Measurements from ENCODE around the gene YPEL5. TPM values are rescaled to one million over a fixed set of nuclear protein-coding genes. Genes with fewer than 3 reads are reported as not detected.

Gene YPEL5
- polyA plus RNA-seq, 4 donors: 29.6 to 95.9 (median 76.2) TPM

DNA sequence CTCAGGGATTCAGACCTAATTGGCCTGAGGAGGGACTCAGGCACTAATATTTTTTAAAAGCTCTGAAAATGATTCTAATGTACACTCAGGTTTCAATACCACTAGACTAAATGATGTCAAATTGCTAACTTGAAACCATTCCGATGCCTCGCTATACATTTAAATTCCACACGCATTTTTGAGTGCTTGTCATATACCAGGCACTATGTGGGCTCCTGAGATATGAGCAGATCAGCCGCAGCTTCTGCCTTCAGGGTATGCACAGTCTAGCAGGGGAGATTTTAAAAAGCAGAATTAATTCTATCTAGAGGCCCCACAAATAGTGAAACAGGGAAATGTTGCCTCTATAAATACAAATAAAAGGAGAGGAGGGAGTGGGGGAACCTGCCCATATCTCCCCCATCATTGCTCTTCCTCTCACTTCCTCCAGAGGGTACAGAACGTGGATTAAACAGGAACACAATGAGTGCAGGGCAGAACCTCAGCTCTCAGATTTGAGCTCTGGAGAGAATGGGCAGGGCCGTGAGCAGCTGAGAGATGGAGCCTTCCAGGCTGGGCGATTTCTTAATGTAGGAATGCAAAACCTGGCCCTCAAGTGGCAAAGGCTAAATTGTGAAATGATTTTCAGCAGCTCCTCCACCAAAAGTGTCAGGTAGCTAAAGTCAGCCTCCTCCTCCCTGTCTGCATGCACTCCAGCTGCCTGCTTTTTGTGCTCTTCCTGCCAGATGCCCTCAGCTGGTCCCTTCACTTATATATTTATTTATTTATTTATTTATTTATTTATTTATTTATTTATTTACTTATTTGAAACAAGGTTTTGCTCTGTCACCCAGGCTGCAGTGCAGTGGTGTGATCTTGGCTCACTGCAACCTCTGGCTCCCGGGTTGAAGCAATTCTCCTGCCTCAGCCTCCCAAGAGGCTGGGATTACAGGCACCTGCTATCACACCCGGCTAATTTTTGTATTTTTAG, 59.9 kb downstream of the YPEL5 start:
- no peaks in the 10 kb centered on the region for H3K4me1 ChIP-seq (ENCODE audit: control insufficient read depth in 3 of 3, insufficient read depth in 2 of 3, low read depth in 1 of 3, low read length in 2 of 3)
- FAIRE-seq (no peak), DNase-seq (no peak)
- 82 to 84% (median 83%) methylated on average over 9 of the region's 9 CpGs for WGBS, 3 donors
- H3K4me3 ChIP-seq (ENCODE audit: low read depth in 1 of 3, low read length in 3 of 3): no peak overlapping the region
- no peaks in the 10 kb centered on the region for H3K36me3 ChIP-seq (ENCODE audit: control insufficient read depth in 3 of 3, insufficient read depth in 2 of 3, low read depth in 1 of 3, low read length in 3 of 3)
- no peaks in the 10 kb centered on the region for H3K9me3 ChIP-seq (ENCODE audit: control insufficient read depth in 2 of 2, insufficient read depth in 1 of 2, low read depth in 1 of 2, low read length in 1 of 2)
- H3K27me3 ChIP-seq (ENCODE audit: control insufficient read depth in 3 of 3, insufficient read depth in 3 of 3, low read length in 3 of 3): peaks cover 0 to 2% (median 0%) of the 10 kb centered on the region in 3 donors
- H3K27ac ChIP-seq (ENCODE audit: low read depth in 1 of 3, low read length in 2 of 3): no peak overlapping the region

DNA sequence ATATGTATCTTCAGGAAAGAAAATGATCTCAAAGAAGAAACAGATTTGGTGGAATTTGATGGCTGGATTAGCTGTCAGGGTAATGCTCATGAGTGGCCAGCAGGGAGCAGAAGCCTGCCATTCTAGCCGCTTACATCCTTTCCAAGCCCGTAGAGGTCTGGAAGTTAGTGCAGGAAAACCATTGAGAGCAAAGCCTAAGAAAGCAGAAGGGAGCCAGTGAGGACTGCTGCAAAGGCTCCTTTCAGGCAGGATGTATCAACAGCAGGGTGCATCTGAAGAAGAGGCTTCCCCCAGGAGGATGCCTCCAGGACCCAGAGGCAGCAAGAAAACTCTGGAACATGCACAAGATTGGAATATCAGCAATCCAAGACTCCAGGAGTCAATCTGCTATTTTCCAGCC, 61.6 kb downstream of the YPEL5 start:
- FAIRE-seq (no peak), DNase-seq (peak; percentile 68 to 72)
- no peaks in the 10 kb centered on the region for H3K9me3 ChIP-seq (ENCODE audit: control insufficient read depth in 2 of 2, insufficient read depth in 1 of 2, low read depth in 1 of 2, low read length in 1 of 2)
- H3K27me3 ChIP-seq (ENCODE audit: control insufficient read depth in 3 of 3, insufficient read depth in 3 of 3, low read length in 3 of 3): no peaks in the 10 kb centered on the region
- H3K4me3 ChIP-seq (ENCODE audit: low read depth in 1 of 3, low read length in 3 of 3): no peak overlapping the region
- H3K36me3 ChIP-seq (ENCODE audit: control insufficient read depth in 3 of 3, insufficient read depth in 2 of 3, low read depth in 1 of 3, low read length in 3 of 3): no peaks in the 10 kb centered on the region
- 0 to 3% (median 1%) methylated on average over 2 of the region's 2 CpGs for WGBS, 3 donors
- no peak overlapping the region for H3K27ac ChIP-seq (ENCODE audit: low read depth in 1 of 3, low read length in 2 of 3)
- H3K4me1 ChIP-seq (ENCODE audit: control insufficient read depth in 3 of 3, insufficient read depth in 2 of 3, low read depth in 1 of 3, low read length in 2 of 3): peaks cover 0 to 2% (median 0%) of the 10 kb centered on the region in 3 donors

DNA sequence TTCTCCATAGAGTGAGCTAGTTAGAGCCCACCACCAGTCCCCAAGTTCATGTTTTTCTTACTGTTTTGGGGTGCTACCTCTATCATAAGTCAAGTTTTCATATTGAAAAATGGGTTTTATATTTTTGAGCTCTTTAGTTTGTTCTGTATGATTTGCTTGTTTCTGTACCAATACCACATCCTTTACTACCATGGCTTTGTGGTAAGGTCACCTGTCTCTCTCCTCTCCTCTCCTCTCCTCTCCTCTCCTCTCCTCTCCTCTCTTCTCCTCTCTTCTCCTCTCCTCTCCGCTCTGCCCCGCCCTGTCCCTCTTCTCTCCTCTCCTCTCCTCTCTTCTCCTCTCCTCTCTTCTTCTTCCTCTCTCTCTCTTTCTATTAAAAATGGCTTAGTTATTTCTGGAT, 62.4 kb downstream of the YPEL5 start:
- Histone ChIP-seq H3K36me3 (ENCODE audit: control insufficient read depth in 3 of 3, insufficient read depth in 2 of 3, low read depth in 1 of 3, low read length in 3 of 3) (no peaks in the 10 kb centered on the region), H3K27me3 (ENCODE audit: control insufficient read depth in 3 of 3, insufficient read depth in 3 of 3, low read length in 3 of 3) (no peaks in the 10 kb centered on the region), H3K4me3 (ENCODE audit: low read depth in 1 of 3, low read length in 3 of 3) (no peak overlapping the region), H3K27ac (ENCODE audit: low read depth in 1 of 3, low read length in 2 of 3) (no peak overlapping the region), H3K4me1 (ENCODE audit: control insufficient read depth in 3 of 3, insufficient read depth in 2 of 3, low read depth in 1 of 3, low read length in 2 of 3) (peaks cover 0 to 3% (median 0%) of the 10 kb centered on the region in 3 donors), H3K9me3 (ENCODE audit: control insufficient read depth in 2 of 2, insufficient read depth in 1 of 2, low read depth in 1 of 2, low read length in 1 of 2) (no peaks in the 10 kb centered on the region)
- FAIRE-seq: no peak
- DNase-seq: no peak
- 60 to 75% methylated on average over 1 to 2 of the region's 2 CpGs; no CpG with 5 or more reads in 1 of the 3 donors for WGBS, 3 donors

Other genes starting within 250 kb of the YPEL5 start
- gene ALK, start 225.4 kb upstream of the YPEL5 start, polyA plus RNA-seq: under 1 TPM in 2 of 4 donors, not detected in 2; 0.04 to 0.98 TPM
- 10 to 100 TPM in 3 of 4 donors, 1 to 10 TPM in 1; 3.8 to 17.6 (median 12.0) TPM for gene LBH, start 84.5 kb downstream of the YPEL5 start, polyA plus RNA-seq

All from small intestine (tissue), 7 donors.